BE2C (cell line): ENCODE measurements around the gene GRHPR.

ENCODE experiments used
- DNase-seq: peaks from one replicate; pipeline ENCODE4 v3.0.0-alpha.2; 2020
- H3K27me3 ChIP-seq: fragments of 250-450 bp; sonication (Bioruptor Pico); 2 replicates; pipeline ENCODE4 v1.5.1; 2020; ENCODE audit warnings: mild to moderate bottlenecking
- H3K36me3 ChIP-seq: fragments of 250-450 bp; sonication (Bioruptor Pico); 2 replicates; pipeline ENCODE4 v1.5.1; 2020; ENCODE audit warnings: mild to moderate bottlenecking
- H3K4me1 ChIP-seq: fragments of 250-450 bp; sonication (Bioruptor Pico); 2 replicates; pipeline ENCODE4 v1.5.1; 2020
- H3K4me3 ChIP-seq: 2 replicates; pipeline ENCODE4 v1.5.1; 2011; ENCODE audit warnings: low read depth, low read length
- H3K9me3 ChIP-seq: fragments of 250-450 bp; sonication (Bioruptor Pico); 2 replicates; pipeline ENCODE4 v1.5.1; 2020
- CTCF ChIP-seq: IDR thresholded peaks from 2 replicates; pipeline ENCODE4 v1.5.1; 2012; ENCODE audit warnings: mild to moderate bottlenecking, low read depth, low read length

The GRHPR gene

GRCh38 chr9:37485389-37486255 lies 63.1 kb downstream of the GRHPR start, which contains the start of gene POLR1E:
TSS of gene POLR1E (plus strand) at chr9:37485948. CDS start at chr9:37486048, 100 bp downstream.
- Histone ChIP-seq H3K36me3 (peaks cover 25% of the 10 kb centered on the region), H3K4me3 (peak within 1 kb of the TSS; percentile 97), H3K9me3 (no peaks in the 10 kb centered on the region), H3K27me3 (no peaks in the 10 kb centered on the region), H3K4me1 (peaks cover 3% of the 10 kb centered on the region; the same call in 1 of the 2 replicates)
- DNase-seq = peak; percentile 97
- TF ChIP-seq CTCF = no peak

- no peak for TF ChIP-seq CTCF
- H3K36me3 ChIP-seq = peaks cover 30% of the 10 kb centered on the region
- DNase-seq = no peak
- H3K4me1 ChIP-seq = peaks cover 3% of the 10 kb centered on the region; the same call in 1 of the 2 replicates
- H3K9me3 ChIP-seq = no peaks in the 10 kb centered on the region
- H3K27me3 ChIP-seq = no peaks in the 10 kb centered on the region
- H3K4me3 ChIP-seq = peak overlapping the region; percentile 97
Measured at GRCh38 chr9:37486256-37486615, 63.7 kb downstream of the GRHPR start.
